Right ventricle myocardium superior (tissue), 1 donor: ENCODE results near the gene ASAP2. TPM values are rescaled to one million over a fixed set of nuclear protein-coding genes. Genes with fewer than 3 reads are reported as not detected.
"Not testable (repeated sequence)": the region's sequence is repeated elsewhere in the genome, so short reads cannot be mapped to it uniquely, and the experiment has no call there.

Experiments used
- ATAC-seq: fragments of 200-7000 bp; cut with Tn5 transposase; one replicate; pipeline ENCODE4 v1.9.1; 2020; ENCODE audit warnings: mild to moderate bottlenecking; ENCODE audit not compliant: poor library complexity
- DNase-seq: peaks from one replicate; pipeline ENCODE4 v3.0.0-alpha.2; 2020
- intact Hi-C: fragments of 100-400 bp; cut with DNase I; formaldehyde crosslinking; loops from one replicate; pipeline ENCODE4 v1.11.2; 2022
- total RNA-seq: library from RNA; stranded (reverse); fragmentation: NEBNext Ultra II Directional; extraction: Animal tissue kit (Norgen Biotek cat#: 25700); gene quantifications from one replicate; pipeline ENCODE4 v1.2.1, GENCODE V29; 2021
- donor health status: DM: no; HTN: yes; CAD: no; lungs with severe emphysema.

The ASAP2 gene
- total RNA-seq, 1 donor from 2014 or later, result 10.7 TPM

DNA sequence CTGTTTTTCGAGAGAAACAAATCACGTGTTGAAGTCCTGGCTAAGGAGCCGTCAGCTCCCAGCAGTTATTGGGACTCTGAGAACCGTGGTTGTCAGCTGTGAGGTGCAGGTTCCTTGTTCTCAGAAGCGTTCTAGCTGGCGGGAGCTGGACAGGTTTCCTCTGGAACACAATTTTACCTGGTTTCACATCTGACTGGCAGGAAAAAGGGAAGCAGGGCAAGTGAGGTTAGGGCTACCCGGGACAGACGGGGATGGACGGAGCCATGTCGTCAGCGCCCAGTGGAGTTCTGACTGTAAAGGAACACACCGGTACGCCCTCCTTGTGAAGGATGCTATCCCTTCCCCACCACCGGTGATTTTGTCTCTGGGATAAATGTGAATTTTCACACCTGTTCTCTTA lies 190.6 kb downstream of the ASAP2 start:
- ATAC-seq, result no peak
- DNase-seq, result no peak
- intact Hi-C loops, result no loop called here

DNA sequence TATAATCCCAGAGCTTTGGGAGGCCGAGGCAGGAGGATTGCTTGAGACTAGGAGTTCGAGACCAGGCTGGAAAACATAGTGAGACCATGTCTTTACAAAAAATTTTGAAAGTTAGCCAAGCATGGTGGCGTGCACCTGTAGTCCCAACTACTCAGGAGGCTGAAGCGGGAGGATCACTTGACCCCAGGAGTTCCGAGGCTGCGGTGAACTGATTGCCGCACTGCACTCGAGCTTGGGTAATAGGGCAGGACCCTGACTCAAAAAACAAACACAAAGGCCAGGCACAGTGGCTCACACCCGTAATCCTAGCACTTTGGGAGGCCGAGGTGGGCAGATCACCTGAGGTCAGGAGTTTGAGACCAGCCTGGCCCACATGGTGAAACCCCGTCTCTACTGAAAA lies 191.6 kb downstream of the ASAP2 start:
- DNase-seq, intact Hi-C loops, ATAC-seq: not testable (repeated sequence)

DNA sequence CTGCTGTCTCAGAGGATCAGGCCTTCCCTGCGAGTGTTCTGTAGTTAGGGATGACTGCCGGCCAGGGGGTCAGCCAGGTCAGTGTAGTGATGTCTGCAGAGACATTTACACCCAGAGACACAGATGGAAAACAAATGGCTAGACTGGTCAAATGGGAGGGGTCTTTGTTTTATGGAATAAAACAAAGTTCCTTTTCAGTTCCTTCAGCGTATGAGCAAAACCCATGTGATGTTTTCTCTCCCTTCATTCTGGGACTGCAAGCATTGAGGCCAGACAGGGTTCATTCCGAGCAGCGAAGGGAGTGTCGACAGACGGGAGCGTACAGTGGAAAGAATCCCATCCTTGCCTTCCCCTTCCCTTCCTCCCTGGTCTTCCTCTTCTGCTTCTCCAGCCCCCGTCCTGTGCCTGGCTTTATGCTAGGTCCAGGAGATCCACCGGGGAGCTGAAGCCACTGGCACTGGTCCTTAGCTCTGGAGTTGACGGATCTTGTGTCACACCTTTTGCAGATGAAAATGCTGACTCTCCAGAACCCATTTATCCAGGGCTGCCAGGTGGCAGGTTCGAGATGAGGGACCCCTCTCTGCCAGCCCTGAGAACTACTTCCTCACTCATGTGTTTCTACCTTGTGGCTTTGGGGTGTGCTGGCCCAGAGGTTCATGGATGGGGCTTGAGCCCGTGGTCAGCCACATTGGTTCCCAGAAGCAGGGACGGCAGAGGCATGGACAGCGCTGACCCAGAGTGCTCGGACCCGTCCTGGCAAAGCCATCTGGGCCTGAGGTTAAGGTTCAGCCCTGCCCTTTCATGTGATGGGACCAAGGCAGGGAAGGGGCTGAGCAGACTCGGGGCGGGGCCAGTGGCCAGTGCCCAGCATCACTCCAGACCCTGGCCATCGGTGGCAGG lies 192.5 kb downstream of the ASAP2 start:
- peak; percentile 60 for ATAC-seq
- intact Hi-C loops, result no loop called here
- DNase-seq, result peak; percentile 69

DNA sequence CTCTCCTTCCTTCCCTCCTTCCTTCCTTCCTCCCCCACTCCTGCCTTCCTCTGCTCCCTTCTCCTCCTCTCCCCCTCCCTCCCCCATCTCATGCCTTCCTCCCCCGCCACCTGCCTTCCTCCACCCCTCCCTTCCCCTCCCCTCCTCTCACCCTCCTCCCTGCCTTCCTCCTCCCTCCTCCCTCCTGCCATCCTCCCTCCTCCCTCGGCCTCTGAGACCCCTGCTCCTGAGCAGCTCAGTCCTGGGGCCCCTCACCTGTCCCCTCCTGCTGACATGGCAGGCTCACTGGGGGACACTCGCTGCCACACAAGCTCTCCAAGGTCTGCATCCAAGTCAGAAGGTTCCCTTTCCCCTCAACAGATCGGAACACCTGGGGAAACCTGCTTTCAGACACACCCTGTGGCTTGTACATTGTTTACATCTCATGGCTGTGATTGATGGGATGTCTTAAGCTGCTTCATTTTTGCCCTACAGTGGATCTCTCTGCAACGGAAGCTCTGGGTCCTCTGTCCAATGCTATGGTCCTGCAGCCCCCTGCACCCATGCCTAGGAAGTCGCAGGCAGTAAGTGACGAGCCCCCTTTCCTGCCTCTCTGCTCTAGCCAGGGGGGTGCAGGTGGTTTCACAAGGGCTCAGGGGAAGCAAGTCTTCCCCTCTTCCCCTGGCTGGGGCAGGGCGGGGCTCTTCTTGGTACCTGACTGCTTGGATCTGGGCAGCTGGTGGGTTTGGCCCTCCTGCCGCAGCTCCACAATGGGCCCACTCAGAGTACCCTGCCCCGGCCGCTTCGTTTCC lies 193.9 kb downstream of the ASAP2 start:
- no peak for ATAC-seq
- no peak for DNase-seq
- intact Hi-C loops, result no loop called here

DNA sequence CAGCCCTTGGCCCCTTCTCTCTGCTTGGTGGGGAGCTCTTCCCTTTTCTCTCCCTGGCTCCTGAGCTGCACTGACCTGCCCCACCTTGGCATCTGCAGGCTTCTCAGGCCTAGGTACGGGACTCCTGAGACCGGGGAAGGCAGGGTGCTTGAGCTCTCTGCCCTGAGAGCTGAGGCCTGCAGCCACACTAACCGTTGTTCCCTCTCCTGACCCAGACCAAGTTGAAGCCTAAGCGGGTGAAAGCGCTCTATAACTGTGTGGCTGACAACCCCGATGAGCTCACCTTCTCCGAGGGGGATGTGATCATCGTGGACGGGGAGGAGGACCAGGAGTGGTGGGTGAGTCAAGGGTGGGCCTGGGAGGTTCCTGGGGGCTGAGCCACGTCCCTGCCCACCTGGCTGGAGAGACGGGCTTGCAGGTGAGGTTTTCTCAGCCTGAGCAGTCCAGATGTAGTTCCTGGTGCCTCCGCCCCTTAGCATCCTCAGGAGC lies 194.5 kb downstream of the ASAP2 start:
- intact Hi-C loops, result no loop called here
- DNase-seq (no peak), ATAC-seq (no peak)

DNA sequence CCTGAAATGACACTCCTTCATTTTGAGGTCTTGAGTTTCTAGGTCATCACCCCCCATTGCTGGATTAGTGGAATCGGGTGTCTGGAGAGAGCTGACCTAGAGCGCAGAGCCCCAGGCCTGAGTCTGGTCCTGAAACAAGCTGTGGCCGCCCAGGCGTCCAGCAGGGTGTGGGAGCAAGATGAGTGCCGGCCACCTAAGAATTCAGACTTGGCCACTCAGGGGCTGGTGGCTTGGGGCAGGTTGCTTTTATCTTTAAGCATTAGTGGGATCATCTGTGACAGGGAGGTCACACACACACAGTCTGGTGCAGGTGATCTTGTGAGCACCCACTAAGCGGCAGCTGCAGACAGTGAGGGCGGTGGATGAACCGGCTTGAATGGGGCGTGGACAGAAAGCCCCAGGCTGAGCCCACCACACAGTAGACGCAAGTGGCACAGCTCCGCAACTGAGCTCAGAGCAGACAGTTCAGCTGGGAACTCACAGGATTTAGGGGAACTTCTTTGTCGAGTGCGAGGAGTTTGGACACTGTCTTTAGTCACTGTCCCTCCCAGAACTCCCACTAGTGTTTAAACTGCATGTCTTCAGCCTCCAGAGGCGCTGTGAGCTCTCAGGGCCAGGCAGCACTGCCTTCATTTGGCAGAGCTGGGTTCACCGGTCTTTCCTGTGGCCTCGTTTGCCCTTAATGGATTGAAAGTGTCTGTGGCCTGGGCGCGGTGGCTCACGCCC lies 195.2 kb downstream of the ASAP2 start:
- ATAC-seq (no peak), DNase-seq (no peak)
- intact Hi-C loops, result no loop called here

DNA sequence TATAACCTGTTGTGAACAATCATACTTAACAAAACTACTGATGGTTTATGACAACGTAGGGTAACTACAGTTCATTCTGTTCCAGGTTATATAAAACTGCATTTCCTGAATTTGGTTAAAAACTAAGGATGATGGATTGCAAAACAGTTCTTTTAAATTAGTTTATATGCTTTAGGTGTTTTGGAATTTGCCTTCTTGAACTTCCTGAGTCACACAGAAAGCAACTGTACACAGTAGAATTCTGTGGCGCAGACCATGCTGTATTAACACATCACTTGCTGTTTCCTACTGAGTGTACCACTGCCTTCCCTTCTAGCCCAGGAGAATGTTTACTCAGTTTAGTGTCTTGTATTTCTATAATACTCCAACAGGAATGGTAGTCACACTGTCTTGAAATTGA lies 197.3 kb downstream of the ASAP2 start:
- intact Hi-C loops, result no loop called here
- ATAC-seq, result peak; percentile 47
- DNase-seq, result no peak

DNA sequence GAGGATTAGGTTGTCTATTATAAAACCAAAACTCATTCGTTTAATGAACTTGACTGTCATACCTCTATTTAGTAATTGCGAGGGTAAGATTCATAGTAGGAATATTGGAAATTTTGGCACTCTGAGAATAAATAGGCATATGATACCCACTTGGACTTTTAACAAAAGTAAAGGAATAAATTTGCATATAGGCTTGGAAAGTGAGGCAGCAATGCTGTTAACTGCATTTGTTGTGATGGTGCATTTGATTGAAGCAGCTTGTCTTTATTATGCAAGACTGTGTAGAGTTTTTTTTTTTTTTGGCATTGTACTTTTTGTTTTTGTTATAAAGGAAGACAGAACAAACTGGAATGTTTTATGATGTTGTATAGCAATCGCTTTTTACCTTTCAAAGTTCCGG lies 197.8 kb downstream of the ASAP2 start:
- ATAC-seq (no peak), DNase-seq (no peak)
- intact Hi-C loops, result no loop called here

DNA sequence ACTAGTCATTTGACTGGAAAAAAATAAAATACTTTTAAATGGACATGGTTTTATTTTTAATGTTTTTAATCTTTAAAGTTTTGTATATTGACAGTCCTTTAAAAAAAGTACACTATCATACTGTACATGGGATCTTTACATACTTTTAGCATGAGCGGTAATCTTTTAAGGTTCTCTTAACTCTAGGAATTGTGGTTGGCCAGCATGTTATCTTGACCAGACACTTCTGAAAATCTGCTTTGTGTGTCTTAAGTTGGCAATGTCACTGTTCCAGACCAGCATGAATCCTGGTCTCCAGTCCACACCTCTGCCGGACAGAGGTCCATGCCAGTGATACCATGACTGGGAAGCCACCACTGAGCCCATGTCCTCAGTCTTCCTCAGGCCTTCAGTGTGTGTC lies 199.0 kb downstream of the ASAP2 start:
- ATAC-seq (no peak), DNase-seq (no peak)
- intact Hi-C loops, result no loop called here

DNA sequence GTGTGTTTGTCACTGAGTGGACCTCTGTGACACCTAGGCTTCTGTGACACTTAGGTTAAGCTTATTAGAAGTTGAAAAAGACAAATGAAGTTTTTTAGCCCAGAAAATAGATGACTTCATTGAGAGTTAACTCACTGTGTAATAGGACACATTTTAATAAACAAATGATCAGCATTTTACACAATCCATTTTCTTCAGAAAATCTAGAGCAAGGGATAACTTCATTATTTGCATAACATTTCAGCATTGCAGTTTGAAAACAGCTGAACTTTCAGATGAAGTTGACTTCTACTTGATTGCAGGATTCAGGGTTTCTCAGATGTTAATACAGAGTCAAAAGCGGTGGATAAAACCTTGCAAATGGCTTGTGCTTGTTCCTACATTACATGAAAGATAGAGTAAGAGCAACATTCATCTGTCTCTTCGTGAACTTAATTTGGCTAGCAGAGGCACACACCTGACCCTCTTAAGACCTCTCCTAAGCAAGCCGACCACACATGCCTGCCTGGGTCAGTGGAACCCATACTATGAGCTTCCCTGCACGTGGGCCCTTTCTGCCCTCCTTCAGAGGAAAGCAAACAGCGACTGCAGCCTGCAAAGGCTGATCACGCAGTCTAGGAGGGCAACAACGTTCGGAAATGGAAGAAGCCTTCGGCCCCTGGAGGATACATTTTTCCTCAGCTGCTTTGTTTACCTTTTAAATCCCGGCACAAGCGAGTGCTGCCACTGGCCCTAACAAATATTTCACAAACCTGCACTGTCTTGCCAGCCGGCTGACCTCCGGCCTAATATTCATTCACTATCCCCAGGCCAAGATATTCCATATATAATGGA lies 200.1 kb downstream of the ASAP2 start:
- intact Hi-C loops, result no loop called here
- ATAC-seq, result no peak
- no peak for DNase-seq

DNA sequence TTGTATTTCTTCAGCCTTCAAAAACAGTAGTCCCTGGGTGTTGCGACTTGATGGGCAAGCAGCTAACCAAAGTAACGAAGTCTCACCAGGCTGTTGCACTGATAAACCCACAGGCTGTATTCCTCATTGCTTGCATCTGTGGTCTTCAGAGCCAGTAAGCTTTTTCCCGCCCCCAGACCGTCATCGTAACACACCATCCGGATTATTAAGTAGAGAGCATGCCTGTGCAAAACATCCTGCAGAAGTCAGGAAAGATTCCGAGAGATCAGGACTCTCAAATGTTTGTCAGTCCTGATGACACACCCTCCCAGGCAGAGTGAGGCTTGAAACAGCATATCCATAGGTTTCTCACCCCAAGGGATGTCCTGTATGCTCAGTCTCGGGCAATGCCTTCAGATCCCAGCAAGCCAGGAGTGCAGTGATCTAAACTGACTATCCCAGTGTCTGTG lies 200.8 kb downstream of the ASAP2 start:
- ATAC-seq (no peak), DNase-seq (no peak)
- intact Hi-C loops, result no loop called here

DNA sequence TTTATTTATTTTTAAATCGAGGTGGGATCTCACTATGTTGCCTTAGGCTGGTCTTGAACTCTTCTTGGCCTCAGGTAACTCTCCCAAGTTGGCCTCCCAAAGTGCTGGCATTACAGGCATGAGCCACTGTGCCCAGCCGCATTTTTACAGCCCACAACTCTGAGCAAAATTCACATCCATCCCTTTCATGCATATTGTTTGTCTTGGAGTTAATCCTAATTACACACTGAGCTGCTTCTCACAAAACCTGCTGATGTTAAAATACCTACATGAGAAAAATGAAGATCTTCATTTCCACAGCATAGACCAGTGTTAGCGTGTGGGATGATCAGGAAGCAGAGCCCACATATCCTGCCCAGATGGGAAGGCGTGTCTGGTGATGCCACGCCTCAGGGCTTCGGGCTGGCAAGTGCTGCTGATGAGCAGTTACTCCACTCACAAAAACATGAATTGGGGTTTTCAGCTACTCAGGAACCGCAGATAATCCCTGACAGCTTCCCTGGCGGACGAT lies 202.1 kb downstream of the ASAP2 start:
- DNase-seq (no peak), ATAC-seq (no peak)
- intact Hi-C loops, result no loop called here

DNA sequence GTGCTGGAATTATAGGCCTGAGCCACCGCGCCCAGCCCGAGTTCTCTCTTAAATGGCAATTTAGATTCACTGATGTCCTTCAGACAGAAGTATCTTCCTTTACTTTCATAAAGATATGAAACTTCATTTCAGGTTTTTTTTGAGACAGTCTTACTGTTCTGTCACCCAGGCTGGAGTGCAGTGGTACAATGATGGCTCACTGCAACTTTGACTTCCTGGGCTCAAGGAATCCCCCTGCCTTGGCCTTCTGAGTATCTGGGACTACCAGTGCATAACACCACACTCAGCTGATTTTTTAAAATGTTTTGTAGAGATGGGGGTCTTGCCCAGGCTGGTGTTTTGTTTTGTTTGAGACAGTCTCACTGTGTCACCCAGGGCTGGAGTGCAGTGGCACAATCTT lies 203.5 kb downstream of the ASAP2 start:
- intact Hi-C loops, result no loop called here
- ATAC-seq (no peak), DNase-seq (no peak)

DNA sequence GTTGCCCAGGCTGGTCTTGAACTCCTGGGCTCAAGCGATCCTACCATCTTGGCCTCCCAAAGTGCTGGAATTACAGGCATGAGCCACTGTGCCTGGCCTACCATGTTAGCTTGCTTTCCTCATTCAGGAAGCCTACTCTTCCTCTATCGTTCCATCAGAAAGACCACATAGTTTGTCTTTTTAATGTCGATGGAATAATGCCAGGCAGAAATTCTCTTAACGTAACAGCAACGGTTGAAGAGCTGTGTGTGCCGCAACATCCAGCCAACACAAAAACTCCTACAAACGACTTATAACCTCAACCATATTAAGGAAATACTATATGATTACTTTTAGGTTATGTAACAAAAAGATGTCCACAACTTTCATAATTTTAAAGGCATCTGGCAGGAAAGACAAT lies 206.2 kb downstream of the ASAP2 start:
- intact Hi-C loops, result no loop called here
- no peak for ATAC-seq
- DNase-seq, result no peak

DNA sequence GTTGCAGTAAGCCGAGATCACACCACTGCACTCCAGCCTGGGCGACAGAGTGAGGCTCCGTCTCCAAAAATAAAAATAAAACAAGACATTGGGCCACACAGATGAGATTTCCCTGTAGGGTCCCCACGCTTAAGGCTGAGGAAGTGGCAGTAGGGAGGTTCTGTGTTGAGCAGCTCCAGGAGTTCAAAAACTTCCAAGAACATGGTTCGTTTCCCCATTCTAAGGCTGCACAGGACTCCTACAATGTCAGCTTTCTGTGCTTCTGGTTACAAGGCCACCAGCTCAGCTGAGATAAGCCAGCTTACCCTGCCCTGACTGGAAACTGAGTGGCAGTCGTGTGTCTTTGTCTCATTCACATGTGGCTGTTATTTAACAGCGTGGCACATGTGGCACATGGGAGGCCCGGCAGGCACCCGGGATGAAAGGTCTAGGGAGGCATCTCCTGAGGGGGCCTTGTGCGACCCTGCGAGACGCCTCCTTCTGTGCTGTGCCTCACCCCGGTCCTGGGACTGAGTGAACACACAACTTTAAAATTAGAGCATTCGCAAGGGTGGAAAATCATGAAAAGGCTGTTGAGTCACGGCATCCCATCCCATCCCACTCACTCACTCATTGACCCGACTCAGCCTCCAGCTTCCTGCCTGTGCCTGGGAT lies 209.0 kb downstream of the ASAP2 start:
- DNase-seq (no peak), ATAC-seq (no peak)
- intact Hi-C loops, result no loop called here

DNA sequence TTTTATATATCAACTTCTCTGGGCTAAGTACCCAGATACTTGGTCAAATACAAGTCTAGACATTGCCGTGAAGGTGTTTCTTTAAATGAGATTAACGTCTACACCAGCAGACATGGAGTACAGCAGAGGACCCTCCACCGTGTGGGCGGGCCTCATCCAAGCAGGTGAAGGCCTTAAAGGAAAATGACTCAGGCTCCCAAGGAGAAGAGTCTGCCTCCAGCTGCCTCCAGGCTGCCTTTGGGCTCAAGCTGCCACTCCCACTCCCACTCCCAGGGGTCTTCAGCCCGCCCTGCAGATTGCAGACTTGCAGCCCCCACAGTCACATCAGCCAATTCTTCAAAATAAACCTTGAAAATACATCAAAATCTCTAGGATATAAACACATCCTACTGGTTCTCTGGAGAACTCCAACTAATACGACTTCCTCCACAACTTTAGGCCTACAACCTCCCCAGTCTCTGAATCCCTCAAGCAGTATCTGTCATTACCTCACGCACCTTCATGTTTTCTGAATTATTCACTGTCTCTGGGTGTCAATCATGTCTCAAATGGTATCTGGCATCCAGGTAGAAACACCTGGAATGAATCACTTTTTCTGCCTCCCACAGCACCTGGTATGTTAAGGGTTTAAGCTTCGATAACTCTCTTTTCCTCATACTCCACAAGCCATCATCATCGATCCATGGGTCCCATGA lies 209.8 kb downstream of the ASAP2 start:
- intact Hi-C loops, result no loop called here
- DNase-seq (no peak), ATAC-seq (no peak)

DNA sequence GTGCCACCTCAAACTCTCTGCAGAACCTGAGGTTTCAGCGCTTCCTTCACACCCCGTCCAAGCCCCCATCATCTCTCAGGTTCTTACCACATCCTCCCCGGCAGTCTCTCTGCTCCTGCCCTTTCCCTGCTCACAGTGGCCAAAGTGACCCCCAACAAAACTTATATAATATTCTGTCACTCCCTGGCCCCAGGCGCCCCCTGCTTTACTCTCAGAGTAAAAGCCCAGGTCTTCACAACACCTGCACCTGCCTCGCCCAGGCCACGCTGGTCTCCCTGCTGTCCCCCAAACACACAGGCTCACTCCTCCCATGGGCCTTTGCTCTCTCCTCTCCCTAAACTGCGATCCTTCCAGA lies 210.3 kb downstream of the ASAP2 start:
- ATAC-seq, result no peak

More for the DNA sequence above, 210.3 kb downstream of the ASAP2 start:
- DNase-seq, result no peak
- intact Hi-C loops, result no loop called here
